Omental fat pad (tissue), 4 donors: ENCODE measurements around the gene B4GALNT3. TPM values are rescaled to one million over a fixed set of nuclear protein-coding genes. Genes with fewer than 3 reads are reported as not detected.

ENCODE experiments used
- ATAC-seq: fragments of 150-250 bp; one replicate; pipeline ENCODE4 v1.9.1; 2016; ENCODE audit warnings: mild to moderate bottlenecking, moderate library complexity; ENCODE audit not compliant: low FRiP score
- DNase-seq: peaks from one replicate; pipeline ENCODE4 v3.0.0-alpha.2; 2019; ENCODE audit warnings: low spot score
- total RNA-seq, 4 donors: library from RNA; depleted of rRNA; stranded (reverse); fragments of >200 nt; gene quantifications; one replicate each; pipeline ENCODE4 v1.1.0, GENCODE V29; 2016
- TF ChIP-seq, protein P1 (sequence below), 3 donors: fragments of 450-650 bp; IDR thresholded peaks; one replicate each; pipeline ENCODE4 v1.5.1; 2016 to 2017; ENCODE audit warnings: antibody characterized with exemption in 3 of 3, mild to moderate bottlenecking in 3 of 3, moderate library complexity in 2 of 3

The B4GALNT3 gene
- total RNA-seq, 4 donors from 2014 or later = 0.13 to 0.60 (median 0.28) TPM; not detected in 1

DNA sequence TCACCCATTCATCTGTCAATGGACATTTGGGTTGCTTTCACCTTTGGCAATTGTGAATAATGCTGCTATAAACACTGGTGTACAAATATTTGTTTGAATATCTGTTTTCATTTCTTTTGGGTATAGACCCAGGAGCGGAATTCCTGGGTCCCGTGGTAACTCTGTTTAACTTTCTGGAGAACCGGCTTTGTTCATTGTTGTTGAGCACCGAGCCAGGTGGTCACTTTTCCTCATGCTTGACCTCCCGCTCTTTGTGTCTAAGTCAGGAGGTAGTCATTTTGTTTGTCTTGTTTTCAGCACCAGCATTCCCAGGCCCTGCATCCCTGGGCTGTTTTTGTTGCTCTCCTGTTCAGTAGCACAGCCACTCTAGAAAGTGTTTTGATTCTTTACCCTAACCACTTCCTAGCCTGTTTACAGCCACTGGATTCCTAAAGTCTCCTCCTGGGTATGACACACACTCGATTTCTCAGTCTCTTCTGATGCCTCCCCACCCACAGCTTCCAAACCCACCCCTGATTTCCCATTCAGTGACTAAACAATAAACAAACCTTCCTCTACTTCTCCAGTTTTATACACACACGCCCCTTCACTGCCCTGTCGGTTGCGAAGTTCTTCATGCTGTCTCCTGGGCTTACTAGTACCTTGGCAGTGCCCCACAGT is 37.9 kb downstream of the B4GALNT3 start:
- ATAC-seq = no peak
- DNase-seq = no peak
- TF ChIP-seq, protein P1, sequence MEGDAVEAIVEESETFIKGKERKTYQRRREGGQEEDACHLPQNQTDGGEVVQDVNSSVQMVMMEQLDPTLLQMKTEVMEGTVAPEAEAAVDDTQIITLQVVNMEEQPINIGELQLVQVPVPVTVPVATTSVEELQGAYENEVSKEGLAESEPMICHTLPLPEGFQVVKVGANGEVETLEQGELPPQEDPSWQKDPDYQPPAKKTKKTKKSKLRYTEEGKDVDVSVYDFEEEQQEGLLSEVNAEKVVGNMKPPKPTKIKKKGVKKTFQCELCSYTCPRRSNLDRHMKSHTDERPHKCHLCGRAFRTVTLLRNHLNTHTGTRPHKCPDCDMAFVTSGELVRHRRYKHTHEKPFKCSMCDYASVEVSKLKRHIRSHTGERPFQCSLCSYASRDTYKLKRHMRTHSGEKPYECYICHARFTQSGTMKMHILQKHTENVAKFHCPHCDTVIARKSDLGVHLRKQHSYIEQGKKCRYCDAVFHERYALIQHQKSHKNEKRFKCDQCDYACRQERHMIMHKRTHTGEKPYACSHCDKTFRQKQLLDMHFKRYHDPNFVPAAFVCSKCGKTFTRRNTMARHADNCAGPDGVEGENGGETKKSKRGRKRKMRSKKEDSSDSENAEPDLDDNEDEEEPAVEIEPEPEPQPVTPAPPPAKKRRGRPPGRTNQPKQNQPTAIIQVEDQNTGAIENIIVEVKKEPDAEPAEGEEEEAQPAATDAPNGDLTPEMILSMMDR (IDR thresholded peaks at IDR 0.05) = no peak

DNA sequence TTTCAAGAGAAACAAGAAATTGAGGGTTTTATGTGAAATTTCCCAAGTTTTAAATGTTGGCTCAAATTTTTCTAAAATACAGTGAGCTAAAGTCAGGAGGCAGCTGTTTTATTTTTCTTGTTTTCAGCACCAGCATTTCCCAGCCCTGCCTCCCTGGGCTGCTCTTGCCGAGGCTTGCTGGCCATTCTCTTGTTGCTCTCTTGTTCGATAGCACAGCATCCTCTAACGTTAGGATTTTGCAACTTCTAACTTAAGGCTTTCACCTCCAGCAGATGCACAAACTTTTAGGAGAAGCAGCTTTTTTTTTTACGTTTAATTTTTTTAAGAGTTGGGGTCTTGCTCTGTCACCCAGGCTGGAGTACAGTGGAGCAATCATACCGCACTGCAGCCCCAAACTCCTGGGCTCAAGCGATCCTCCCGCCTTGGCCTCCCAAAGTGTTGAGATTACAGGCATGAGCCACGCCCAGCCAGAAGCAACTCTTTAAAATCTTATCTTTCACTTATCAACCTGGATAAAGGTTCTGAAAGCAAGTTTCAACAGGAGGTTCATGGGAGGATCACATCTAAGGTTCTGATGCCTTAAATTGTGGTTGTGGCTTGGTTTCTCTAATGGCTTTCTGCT is 40.2 kb downstream of the B4GALNT3 start:
- ATAC-seq = no peak
- no peak for DNase-seq
- TF ChIP-seq, protein P1 (IDR thresholded peaks at IDR 0.05) = no peak

DNA sequence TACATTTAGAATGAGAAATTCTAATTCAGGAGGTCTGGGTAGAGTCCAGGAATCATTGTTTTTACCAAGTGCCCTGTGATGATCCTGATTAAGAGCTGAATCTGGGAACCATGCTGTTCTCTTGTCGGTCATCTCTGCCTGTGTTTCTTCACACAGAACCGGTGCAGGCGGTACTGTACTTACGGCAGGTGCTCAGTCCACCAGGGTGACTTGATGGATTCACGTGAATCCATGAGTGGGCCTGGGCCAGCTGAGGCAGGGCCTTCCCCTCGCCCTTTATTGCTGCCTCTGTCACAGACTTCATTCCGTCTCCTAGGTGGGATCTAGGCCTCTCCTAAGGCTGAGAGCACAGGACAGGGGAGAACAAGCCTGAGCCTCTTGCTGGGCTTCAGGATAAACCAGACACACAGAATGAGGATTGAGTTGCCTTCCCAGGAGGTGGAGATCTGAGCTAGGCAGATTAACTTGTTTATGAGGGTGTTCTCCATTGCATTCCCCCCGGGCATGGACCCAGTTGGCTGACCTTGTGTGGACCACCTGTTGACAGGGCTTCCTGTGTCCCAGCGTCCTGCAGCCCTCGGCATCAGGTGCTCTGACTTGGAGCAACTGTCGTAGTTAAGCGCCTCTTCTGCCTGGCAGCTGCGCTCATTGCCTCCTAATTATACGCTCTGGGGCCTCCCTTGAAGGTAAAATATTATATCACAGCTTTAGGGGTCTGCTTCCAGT is 42.1 kb downstream of the B4GALNT3 start:
- TF ChIP-seq, protein P1 (IDR thresholded peaks at IDR 0.05) = no peak
- ATAC-seq = no peak
- DNase-seq = no peak

DNA sequence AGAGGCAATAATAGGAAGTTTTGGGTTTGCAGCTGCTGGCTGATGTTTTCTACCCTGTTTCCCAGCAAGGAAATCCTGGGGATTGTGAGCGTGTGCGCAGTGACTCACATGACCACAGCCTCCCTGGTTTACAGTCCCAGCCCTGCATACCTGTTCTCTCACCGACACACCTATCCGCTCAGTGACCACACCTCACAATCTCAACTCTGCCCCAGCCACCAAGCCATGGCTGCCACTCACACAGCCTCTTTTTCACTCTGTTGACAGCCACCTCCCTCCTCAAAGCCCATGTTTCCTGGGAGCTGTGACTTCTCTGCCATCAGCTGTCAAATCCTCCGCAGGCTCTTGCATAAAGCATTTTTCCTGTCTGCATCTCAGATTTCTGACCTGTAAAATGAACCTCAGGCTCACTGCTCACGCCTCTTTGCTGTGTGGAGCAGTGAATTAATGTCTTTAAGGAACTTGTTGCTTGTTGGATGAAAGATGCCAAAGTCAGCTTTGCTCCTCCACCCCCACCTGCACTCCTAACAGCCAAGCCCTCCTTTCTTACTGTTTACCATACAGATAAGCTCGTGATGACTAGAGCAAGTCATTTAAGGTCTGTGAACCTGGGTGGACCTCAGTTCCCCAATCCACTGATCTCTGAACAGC is 43.5 kb downstream of the B4GALNT3 start:
- DNase-seq = no peak
- peak; percentile 12 for ATAC-seq
- TF ChIP-seq, protein P1 (IDR thresholded peaks at IDR 0.05) = no peak

DNA sequence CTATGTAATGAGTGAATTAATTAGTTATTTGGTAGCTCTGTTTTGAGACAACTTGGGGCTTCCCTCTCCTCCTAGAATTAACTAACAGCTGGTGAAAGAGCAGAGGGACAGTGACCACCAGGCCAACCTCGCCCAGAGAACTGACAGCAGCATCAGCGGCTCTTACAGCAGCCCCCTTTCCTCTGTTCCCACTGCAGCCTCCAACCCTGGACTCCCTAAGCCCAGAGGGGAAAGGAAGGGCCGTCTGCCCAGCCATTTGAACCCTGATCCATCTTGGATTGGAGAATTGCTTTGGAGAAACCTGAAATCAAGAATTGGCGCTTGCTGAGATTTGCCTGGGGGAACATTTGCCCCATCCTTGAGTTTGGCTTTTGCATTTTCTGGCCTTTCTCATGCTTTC is 45.5 kb downstream of the B4GALNT3 start:
- DNase-seq (no peak), ATAC-seq (no peak)
- TF ChIP-seq, protein P1 (IDR thresholded peaks at IDR 0.05) = no peak

DNA sequence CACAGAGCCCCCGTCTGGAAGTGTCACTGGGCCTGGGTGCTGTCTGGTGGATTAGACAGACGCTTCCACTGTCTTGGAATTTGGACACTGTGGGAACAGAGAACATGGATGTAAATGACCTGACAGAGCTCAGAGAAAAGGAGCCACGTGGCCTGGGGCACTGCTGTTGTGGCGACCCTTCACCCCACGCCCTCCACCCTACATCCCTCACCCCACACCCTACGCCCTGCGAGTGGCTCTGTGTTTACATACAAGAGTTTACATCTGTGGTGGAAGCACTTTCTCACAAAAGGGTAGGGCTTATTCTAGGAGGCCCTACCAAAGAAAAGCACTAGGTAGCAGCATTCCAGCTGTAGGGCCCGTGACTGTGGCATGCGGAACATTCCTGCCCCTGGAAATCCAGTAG is 47.7 kb downstream of the B4GALNT3 start:
- ATAC-seq (no peak), DNase-seq (no peak)
- TF ChIP-seq, protein P1 (IDR thresholded peaks at IDR 0.05) = no peak
